GM12878 (cell line): Measurements from ENCODE around the gene TDRD7. TPM values are rescaled to one million over a fixed set of nuclear protein-coding genes. Genes with fewer than 3 reads are reported as not detected.

Source experiments
- ATAC-seq: fragments of 200-7000 bp; cut with Tn5 transposase; 3 replicates; pipeline ENCODE4 v1.9.1; 2020; ENCODE audit warnings: mild to moderate bottlenecking, moderate library complexity
- BruUV-seq: library from RNA; stranded (reverse); fragments of 400-500 nt; replicated peaks from 2 replicates; lab custom pipeline; 2021; lab: Mats Ljungman, UMichigan
- CTCF ChIA-PET: fragments of 300-600 bp; sonication (Branson Sonifier 250); formaldehyde crosslinking; extraction: SDS; loops from one replicate; lab custom pipeline; 2021; ENCODE audit warnings: inconsistent platforms; lab: Yijun Ruan, JAX
- POLR2A ChIA-PET: fragments of 350-600 bp; formaldehyde crosslinking; extraction: SDS; loops from one replicate; lab custom pipeline; 2021; ENCODE audit warnings: inconsistent platforms; lab: Charles Lee
- RAD21 ChIA-PET: fragments of 300-600 bp; sonication (Branson Sonifier 250); formaldehyde crosslinking; loops from one replicate; lab custom pipeline; 2023; ENCODE audit warnings: antibody characterized with exemption; ENCODE audit not compliant: unreplicated experiment; lab: Charles Lee
- SMC1A ChIA-PET: fragments of 300-600 bp; sonication (Branson Sonifier 250); formaldehyde crosslinking; loops from one replicate; lab custom pipeline; 2023; ENCODE audit not compliant: unreplicated experiment, uncharacterized antibody; lab: Charles Lee
- DNase-seq: peaks from one replicate; pipeline ENCODE4 v3.0.0-alpha.2; 2011; ENCODE audit warnings: low read depth, low spot score
- FAIRE-seq: peaks from 3 replicates; lab custom pipeline; 2011; peaks lifted over from hg19 to GRCh38; lab: Jason Lieb, UNC
- H2AFZ ChIP-seq: 2 replicates; pipeline ENCODE4 v1.6.0; 2011; ENCODE audit warnings: low read depth, low read length, control low read depth; ENCODE audit not compliant: control insufficient read depth
- H3K27ac ChIP-seq: 2 replicates; pipeline ENCODE4 v1.5.1; 2011; ENCODE audit warnings: control low read depth; ENCODE audit not compliant: control insufficient read depth, insufficient read depth
- H3K27me3 ChIP-seq, 2 experiments: replicated peaks in 1 of 2; 2 replicates each; pipeline versions ENCODE4 v1.6.0 to v1.6.1; 2011; ENCODE audit warnings: low read length in 1 of 2; ENCODE audit not compliant: control insufficient read depth in 2 of 2, insufficient read depth in 2 of 2
- H3K36me3 ChIP-seq, 2 experiments: 2 replicates each; pipeline ENCODE4 v1.5.1; 2011; ENCODE audit warnings: low read length in 1 of 2; ENCODE audit not compliant: control insufficient read depth in 2 of 2, insufficient read depth in 2 of 2
- H3K4me1 ChIP-seq: 2 replicates; pipeline ENCODE4 v1.6.1; 2011; ENCODE audit warnings: mild to moderate bottlenecking, low read length, moderate library complexity, mixed read lengths; ENCODE audit not compliant: control insufficient read depth, insufficient read depth
- H3K4me2 ChIP-seq: 2 replicates; pipeline ENCODE4 v1.6.0; 2011; ENCODE audit warnings: control low read depth; ENCODE audit not compliant: control insufficient read depth, insufficient read depth
- H3K4me3 ChIP-seq: fragments of 200-600 bp; sonication (generic); 2 replicates; pipeline ENCODE4 v1.5.1; 2016
- H3K79me2 ChIP-seq: 2 replicates; pipeline ENCODE4 v1.6.0; 2011; ENCODE audit warnings: low read length; ENCODE audit not compliant: control insufficient read depth, insufficient read depth
- H3K9ac ChIP-seq: 2 replicates; pipeline ENCODE4 v1.8.0; 2011; ENCODE audit warnings: low read length, control low read depth, mixed read lengths; ENCODE audit not compliant: control insufficient read depth, insufficient read depth
- H3K9me3 ChIP-seq: replicated peaks from 3 replicates; pipeline ENCODE4 v1.5.1; 2011; ENCODE audit warnings: mild to moderate bottlenecking, low read length; ENCODE audit not compliant: control insufficient read depth, insufficient read depth
- H4K20me1 ChIP-seq: 2 replicates; pipeline ENCODE4 v1.6.0; 2011; ENCODE audit not compliant: control insufficient read depth, insufficient read depth
- CTCF ChIP-seq, 3 experiments: IDR thresholded peaks in 2 of 3; conservative IDR thresholded peaks in 1 of 3; 2 replicates each; pipeline ENCODE4 v1.5.1; 2011; ENCODE audit warnings: low read depth in 3 of 3, low read length in 3 of 3, mild to moderate bottlenecking in 3 of 3, control low read depth in 2 of 3, moderate library complexity in 2 of 3, inconsistent platforms in 1 of 3, mixed read lengths in 1 of 3; ENCODE audit not compliant: control insufficient read depth in 2 of 3, insufficient read depth in 1 of 3; ENCODE audit errors: extremely low read depth in 1 of 3
- HDAC2 ChIP-seq: fragments of 200-600 bp; sonication (generic); IDR thresholded peaks from 2 replicates; pipeline ENCODE4 v1.6.1; 2017
- NFXL1 ChIP-seq: fragments of 450-650 bp; IDR thresholded peaks from 2 replicates; pipeline ENCODE4 v1.6.1; 2017; ENCODE audit warnings: antibody characterized with exemption, mild to moderate bottlenecking, borderline replicate concordance
- NFYB ChIP-seq: IDR thresholded peaks from 2 replicates; pipeline ENCODE4 v1.6.1; 2011; ENCODE audit warnings: low read depth, mild to moderate bottlenecking, low read length, improper control_type of control experiment, moderate library complexity; ENCODE audit not compliant: insufficient read depth
- SREBF1 ChIP-seq: IDR thresholded peaks from 2 replicates; pipeline ENCODE4 v1.6.1; 2012; ENCODE audit warnings: mild to moderate bottlenecking, low read length
- TCF3 ChIP-seq: IDR thresholded peaks from 2 replicates; pipeline ENCODE4 v1.6.1; 2012; ENCODE audit warnings: low read depth, mild to moderate bottlenecking, low read length, borderline replicate concordance; ENCODE audit not compliant: insufficient read depth
- ZBTB11 ChIP-seq: fragments of 450-650 bp; formaldehyde crosslinking; IDR thresholded peaks from 2 replicates; pipeline ENCODE4 v1.5.0; 2022; ENCODE audit warnings: mild to moderate bottlenecking, missing genetic modification characterization
- WGBS: methylation state at CpG from one replicate; pipeline ENCODE4 v1.1.6; 2016; ENCODE audit warnings: low lambda C conversion rate; ENCODE audit not compliant: insufficient replicate concordance, insufficient coverage; ENCODE audit errors: missing lambda C conversion rate; 5-methylcytosine and 5-hydroxymethylcytosine counted together
- in situ Hi-C: fragments of 300-500 bp; cut with MboI; formaldehyde crosslinking; loops from 9 replicates; pipeline ENCODE4 v1.14.3; 2018; ENCODE audit warnings: mixed read lengths
- intact Hi-C: fragments of 100-400 bp; cut with micrococcal nuclease; formaldehyde crosslinking; loops from one replicate; pipeline ENCODE4 v1.14.2; 2022; ENCODE audit not compliant: unreplicated experiment
- polyA plus RNA-seq, 11 experiments: library from polyadenylated mRNA; depleted of rRNA in 4 of 11; unstranded in 6 of 11; stranded (reverse) in 5 of 11; fragments of >200 nt; fragmentation: Nextera tagmentation in 4 of 11; fragmentation: Illumina TruSeq in 1 of 11; extraction: Ambion mirVana in 4 of 11; extraction: Trizol in 1 of 11; gene quantifications; 1 replicate in 1 of 11; 2 replicates in 10 of 11; pipeline versions ENCODE4 v1.2.1 to v1.2.3, GENCODE V29; 2011 to 2016; ENCODE audit warnings: inconsistent platforms in 2 of 11, missing spikeins in 2 of 11, low read depth in 1 of 11
- total RNA-seq, 4 experiments: library from RNA; depleted of rRNA in 3 of 4; stranded (reverse); fragments of >200 nt in 3 of 4; fragmentation: Illumina TruSeq in 1 of 4; extraction: Trizol in 1 of 4; gene quantifications; 2 replicates each; pipeline versions ENCODE4 v1.2.1 to v1.2.3, GENCODE V29; 2013 to 2021

Gene TDRD7
- total and polyA plus RNA-seq, 10 of the 15 experiments (the other 5 are each of a cell fraction or from before 2014, with no cell fraction given), result 5.7 to 26.4 (median 16.2) TPM

GRCh38 chr9:97487107-97487506 lies 75.2 kb downstream of the TDRD7 start:
- ATAC-seq (peak; percentile 42; the same call in 2 of the 3 replicates), FAIRE-seq (no peak), DNase-seq (no peak)
- H3K9ac ChIP-seq, result no peak overlapping the region
- no peaks in the 10 kb centered on the region for H3K79me2 ChIP-seq
- 94% methylated on average over 2 of the region's 2 CpGs for WGBS
- in situ Hi-C loops (no loop called here), intact Hi-C loops (no loop called here)
- no peaks in the 10 kb centered on the region; the same call in 2 of the 3 replicates for H3K9me3 ChIP-seq
- no peak overlapping the region for H3K4me3 ChIP-seq
- H3K27me3 ChIP-seq, result no peaks in the 10 kb centered on the region
- TF ChIP-seq TCF3 (no peak), CTCF (IDR thresholded peaks at IDR 0.05 in 2 of 3, conservative IDR thresholded peaks at IDR 0.05 in 1 of 3; ENCODE audit: control insufficient read depth in 2 of 3, extremely low read depth in 1 of 3, insufficient read depth in 1 of 3, low read depth in 3 of 3, low read length in 3 of 3) (0 out of 6 replicates have a peak, but pooled peaks of 1 of the 3 experiments have one; percentile 17)
- peaks cover 1 to 6% of the 10 kb centered on the region in 2 experiments; a peak in 2 of 4 replicates for H3K36me3 ChIP-seq
- H4K20me1 ChIP-seq, result no peaks in the 10 kb centered on the region
- H3K4me1 ChIP-seq, result peaks cover 5% of the 10 kb centered on the region; the same call in 1 of the 2 replicates
- H2AFZ ChIP-seq, result no peak overlapping the region
- ChIA-PET RAD21 (interaction anchor here (2.1 kb wide), 1 partner anchor 18 kb away, joined by 6 read pairs; no protein-coding TSS in a partner anchor), SMC1A (interaction anchor here (1.3 to 5.3 kb wide), 9 partner anchors 7 to 128 kb away, joined by 3 to 51 read pairs (median 7); partner anchors contain the start of gene TMOD1), CTCF (interaction anchor here (0.7 to 6.0 kb wide), 6 partner anchors 15 to 129 kb away, joined by 3 to 90 read pairs (median 12); partner anchors contain the start of gene TMOD1), POLR2A (interaction anchor here (0.7 kb wide), 1 partner anchor 13 kb away, joined by 3 read pairs; no protein-coding TSS in a partner anchor)
- H3K4me2 ChIP-seq, result no peak overlapping the region
- BruUV-seq, result no TSS peak
- H3K27ac ChIP-seq, result no peak overlapping the region

GRCh38 chr9:97487861-97488260 lies 76.0 kb downstream of the TDRD7 start:
- H3K4me3 ChIP-seq, result no peak overlapping the region
- DNase-seq (no peak), ATAC-seq (no peak), FAIRE-seq (no peak)
- peaks cover 5% of the 10 kb centered on the region; the same call in 1 of the 2 replicates for H3K4me1 ChIP-seq
- POLR2A ChIA-PET, result no interaction called here
- SMC1A ChIA-PET, result interaction anchor here (1.5 to 5.3 kb wide), 8 partner anchors 8 to 128 kb away, joined by 5 to 51 read pairs (median 6); partner anchors contain the start of gene TMOD1
- 100% methylated on average over 1 of the region's 1 CpG for WGBS
- H3K4me2 ChIP-seq, result no peak overlapping the region
- H2AFZ ChIP-seq, result no peak overlapping the region
- H3K9me3 ChIP-seq, result no peaks in the 10 kb centered on the region; the same call in 2 of the 3 replicates
- no TSS peak for BruUV-seq
- H4K20me1 ChIP-seq, result no peaks in the 10 kb centered on the region
- RAD21 ChIA-PET, result no interaction called here
- H3K9ac ChIP-seq, result no peak overlapping the region
- no peaks in the 10 kb centered on the region for H3K27me3 ChIP-seq
- CTCF ChIA-PET, result interaction anchor here (1.0 to 6.0 kb wide), 5 partner anchors 16 to 128 kb away, joined by 3 to 90 read pairs (median 3); no protein-coding TSS in a partner anchor
- no peaks in the 10 kb centered on the region for H3K79me2 ChIP-seq
- H3K27ac ChIP-seq, result no peak overlapping the region
- in situ Hi-C loops, result no loop called here
- peaks cover 1 to 3% of the 10 kb centered on the region in 2 experiments; a peak in 2 of 4 replicates for H3K36me3 ChIP-seq
- intact Hi-C loops, result no loop called here
- TF ChIP-seq NFYB (no peak), ZBTB11 (no peak), NFXL1 (no peak), SREBF1 (no peak), HDAC2 (no peak)
